Activated naive CD4-positive, alpha-beta T cell (primary cell): ENCODE measurements around the gene TNFRSF6B.

Experiments
- DNase-seq, 4 experiments: peaks; one replicate each; lab custom pipeline; 2025; lab: John Stamatoyannopoulos, UW

Gene TNFRSF6B

GRCh38 chr20:63686094-63686491 lies 10.4 kb upstream of the TNFRSF6B start:
- DNase-seq, result no peak

GRCh38 chr20:63686492-63687321 lies 9.7 kb upstream of the TNFRSF6B start:
- no peak for DNase-seq

GRCh38 chr20:63687419-63688178 lies 8.9 kb upstream of the TNFRSF6B start:
- no peak for DNase-seq

- no peak for DNase-seq
Measured at GRCh38 chr20:63688228-63689045, 8.0 kb upstream of the TNFRSF6B start.

GRCh38 chr20:63689046-63690002 lies 7.1 kb upstream of the TNFRSF6B start:
- no peak for DNase-seq

- DNase-seq, result no peak
Measured at GRCh38 chr20:63690003-63690897, 6.2 kb upstream of the TNFRSF6B start.

- DNase-seq, result no peak
Measured at GRCh38 chr20:63690898-63691710, 5.3 kb upstream of the TNFRSF6B start.

GRCh38 chr20:63691711-63692435 lies 4.6 kb upstream of the TNFRSF6B start:
- no peak for DNase-seq

- DNase-seq, result no peak
Measured at GRCh38 chr20:63692436-63693082, 3.9 kb upstream of the TNFRSF6B start.

GRCh38 chr20:63693083-63693732 lies 3.2 kb upstream of the TNFRSF6B start:
- no peak for DNase-seq

- DNase-seq, result no peak
Measured at GRCh38 chr20:63693733-63694583, 2.5 kb upstream of the TNFRSF6B start.

GRCh38 chr20:63694584-63695423 lies 1.6 kb upstream of the TNFRSF6B start:
- no peak for DNase-seq

GRCh38 chr20:63695424-63696305 lies 787 bp upstream of the TNFRSF6B start:
- no peak for DNase-seq

GRCh38 chr20:63696306-63696627 lies 185 bp upstream of the TNFRSF6B start:
- DNase-seq, result peak in 2 of 4 experiments; percentile 19 to 28

GRCh38 chr20:63697357-63697867 lies 960 bp downstream of the TNFRSF6B start:
- no peak for DNase-seq
